Measurements from ENCODE around the gene MRPL38.

DNA sequence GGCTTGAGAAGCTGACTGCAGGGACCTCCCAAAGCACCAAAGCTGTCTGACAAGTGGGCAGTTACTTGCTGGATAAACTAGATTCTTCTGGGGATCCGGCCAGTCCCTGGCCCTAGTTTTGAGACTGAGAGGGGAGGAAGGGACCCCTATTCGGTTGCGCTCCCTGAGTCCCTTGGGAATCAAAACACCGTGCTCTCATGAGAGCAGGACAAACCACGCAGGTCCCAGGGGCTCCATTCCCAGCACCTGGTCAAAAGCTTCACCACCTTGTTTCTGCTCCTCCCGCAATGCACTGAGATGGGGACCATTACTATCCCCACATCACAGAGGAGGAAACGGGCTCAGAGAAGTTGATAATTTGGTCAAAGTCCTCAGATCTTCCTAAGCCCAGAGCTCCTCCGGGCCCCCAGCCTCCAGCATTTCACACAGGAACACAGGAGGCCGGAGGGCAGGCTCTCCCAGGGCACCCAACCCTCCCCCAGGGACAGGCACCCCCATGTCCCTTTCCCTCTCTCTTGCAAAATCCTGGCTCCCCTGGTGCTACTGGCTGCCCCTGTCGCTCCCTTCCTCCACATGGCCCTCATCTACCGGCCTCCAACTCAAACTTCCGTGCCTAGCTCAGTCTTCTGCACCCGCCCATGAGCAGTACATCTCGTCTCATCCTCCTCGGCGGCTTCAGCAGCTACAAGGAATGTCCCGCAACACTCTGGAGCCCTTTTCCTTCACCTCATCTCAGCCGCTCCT is 11.2 kb downstream of the MRPL38 start:
- TF ChIP-seq CHD2 (IDR thresholded peaks at IDR 0.05; ENCODE audit: low read length) (no peak), RAD21 (IDR thresholded peaks at IDR 0.05 in 1 of 2, conservative IDR thresholded peaks at IDR 0.05 in 1 of 2; ENCODE audit: low read depth in 2 of 2, low read length in 2 of 2) (no peak), BRCA1 (IDR thresholded peaks at IDR 0.05; ENCODE audit: low read depth, low read length) (no peak), POLR2AphosphoS5 (IDR thresholded peaks at IDR 0.05; ENCODE audit: low read depth, low read length) (no peak), SIN3A (conservative IDR thresholded peaks at IDR 0.05 in 1 of 2, IDR thresholded peaks at IDR 0.05 in 1 of 2; ENCODE audit: low read depth in 1 of 2, low read length in 2 of 2) (no peak), POLR2A (IDR thresholded peaks at IDR 0.05; ENCODE audit: control extremely low read depth in 1 of 2, low read depth in 2 of 2, low read length in 2 of 2) (no peak), JUN (IDR thresholded peaks at IDR 0.05; ENCODE audit: low read depth, low read length) (no peak), NRF1 (IDR thresholded peaks at IDR 0.05; ENCODE audit: low read depth, low read length) (no peak), RBBP5 (IDR thresholded peaks at IDR 0.05; ENCODE audit: borderline replicate concordance, low read depth, low read length) (no peak), EP300 (IDR thresholded peaks at IDR 0.05; ENCODE audit: borderline replicate concordance in 1 of 2, low read depth in 2 of 2, low read length in 2 of 2) (no peak), TCF12 (IDR thresholded peaks at IDR 0.05; ENCODE audit: low read depth, low read length) (no peak), JUND (IDR thresholded peaks at IDR 0.05; ENCODE audit: low read length) (no peak)
- TF ChIP-seq, protein P1, sequence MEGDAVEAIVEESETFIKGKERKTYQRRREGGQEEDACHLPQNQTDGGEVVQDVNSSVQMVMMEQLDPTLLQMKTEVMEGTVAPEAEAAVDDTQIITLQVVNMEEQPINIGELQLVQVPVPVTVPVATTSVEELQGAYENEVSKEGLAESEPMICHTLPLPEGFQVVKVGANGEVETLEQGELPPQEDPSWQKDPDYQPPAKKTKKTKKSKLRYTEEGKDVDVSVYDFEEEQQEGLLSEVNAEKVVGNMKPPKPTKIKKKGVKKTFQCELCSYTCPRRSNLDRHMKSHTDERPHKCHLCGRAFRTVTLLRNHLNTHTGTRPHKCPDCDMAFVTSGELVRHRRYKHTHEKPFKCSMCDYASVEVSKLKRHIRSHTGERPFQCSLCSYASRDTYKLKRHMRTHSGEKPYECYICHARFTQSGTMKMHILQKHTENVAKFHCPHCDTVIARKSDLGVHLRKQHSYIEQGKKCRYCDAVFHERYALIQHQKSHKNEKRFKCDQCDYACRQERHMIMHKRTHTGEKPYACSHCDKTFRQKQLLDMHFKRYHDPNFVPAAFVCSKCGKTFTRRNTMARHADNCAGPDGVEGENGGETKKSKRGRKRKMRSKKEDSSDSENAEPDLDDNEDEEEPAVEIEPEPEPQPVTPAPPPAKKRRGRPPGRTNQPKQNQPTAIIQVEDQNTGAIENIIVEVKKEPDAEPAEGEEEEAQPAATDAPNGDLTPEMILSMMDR (IDR thresholded peaks at IDR 0.05; ENCODE audit: control extremely low read depth in 1 of 3, insufficient read depth in 1 of 3, low read depth in 1 of 3, low read length in 3 of 3): no peak
- TF ChIP-seq, protein P2, sequence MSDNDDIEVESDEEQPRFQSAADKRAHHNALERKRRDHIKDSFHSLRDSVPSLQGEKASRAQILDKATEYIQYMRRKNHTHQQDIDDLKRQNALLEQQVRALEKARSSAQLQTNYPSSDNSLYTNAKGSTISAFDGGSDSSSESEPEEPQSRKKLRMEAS (IDR thresholded peaks at IDR 0.05): no peak
